Measurements from ENCODE around the gene C2CD2L.

C2CD2L gene

DNA sequence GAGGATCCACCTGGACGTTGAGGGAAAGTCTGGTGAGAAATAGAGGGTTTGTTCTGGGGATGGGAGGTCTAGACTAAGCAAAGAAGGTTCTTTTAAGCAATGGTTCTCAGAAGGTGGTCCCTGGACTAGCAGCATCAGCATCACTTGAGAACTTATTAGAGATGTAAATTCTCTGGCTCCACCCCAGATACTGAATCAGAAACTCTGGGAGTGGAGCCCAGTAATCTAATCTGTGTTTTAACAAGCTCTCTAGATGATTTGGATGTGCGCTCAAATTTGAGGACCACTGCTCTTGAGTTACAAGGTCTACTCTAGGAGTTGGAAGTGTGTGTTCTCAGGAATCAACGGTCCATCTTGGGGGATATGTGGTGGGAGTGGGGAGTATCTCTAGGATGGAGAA, 38.4 kb downstream of the C2CD2L start:
- TF ChIP-seq CTCF (IDR thresholded peaks at IDR 0.05; ENCODE audit: insufficient read depth, low read depth, low read length, missing control alignments) = no peak
- no peak for DNase-seq (ENCODE audit: low read depth)
- no peak overlapping the region for H3K4me3 ChIP-seq (ENCODE audit: low read depth, low read length)

- TF ChIP-seq CTCF (IDR thresholded peaks at IDR 0.05; ENCODE audit: insufficient read depth, low read depth, low read length, missing control alignments) = no peak
- H3K4me3 ChIP-seq (ENCODE audit: low read depth, low read length) = no peak overlapping the region
- DNase-seq (ENCODE audit: low read depth) = peak; percentile 32
Measured at GRCh38 chr11:119147604-119148333, 40.6 kb downstream of the C2CD2L start.

- peak overlapping the region; percentile 47 for H3K4me3 ChIP-seq (ENCODE audit: low read depth, low read length)
- DNase-seq (ENCODE audit: low read depth) = no peak
- no peak for TF ChIP-seq CTCF (IDR thresholded peaks at IDR 0.05; ENCODE audit: insufficient read depth, low read depth, low read length, missing control alignments)
Measured at GRCh38 chr11:119148720-119149017, 41.5 kb downstream of the C2CD2L start.

- no peak for TF ChIP-seq CTCF (IDR thresholded peaks at IDR 0.05; ENCODE audit: insufficient read depth, low read depth, low read length, missing control alignments)
- H3K4me3 ChIP-seq (ENCODE audit: low read depth, low read length) = peak within 1 kb of the TSS; percentile 47
- DNase-seq (ENCODE audit: low read depth) = no peak
Measured at GRCh38 chr11:119149018-119149785, 42.1 kb downstream of the C2CD2L start, which contains the start of gene ABCG4. ABCG4 (plus strand) TSS chr11:119149052; CDS start chr11:119149966, 914 bp downstream.

- DNase-seq (ENCODE audit: low read depth) = no peak
- H3K4me3 ChIP-seq (ENCODE audit: low read depth, low read length) = no peak overlapping the region
Measured at GRCh38 chr11:119149786-119150275, 42.7 kb downstream of the C2CD2L start.

DNA sequence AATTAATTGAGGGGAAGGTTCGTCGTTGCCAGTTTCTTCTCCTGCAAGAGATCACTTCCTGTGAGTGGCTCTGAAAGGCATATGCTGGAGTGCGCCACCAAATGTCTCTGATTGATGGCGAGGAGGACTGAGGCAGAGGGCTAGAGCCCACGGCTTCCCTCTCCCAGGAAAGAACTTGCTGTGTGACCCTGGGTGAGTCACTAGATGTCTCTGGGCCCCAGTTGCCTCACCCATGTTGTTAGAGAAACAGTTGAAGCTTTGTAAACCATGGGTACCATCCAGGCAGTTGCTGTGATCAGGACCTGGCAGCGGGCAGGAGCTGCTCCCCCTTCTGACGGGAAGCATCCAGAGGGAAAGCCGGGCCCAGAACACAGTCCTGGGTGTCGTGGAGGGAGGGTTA, 44.9 kb downstream of the C2CD2L start:
- H3K4me3 ChIP-seq (ENCODE audit: low read depth, low read length) = no peak overlapping the region
- DNase-seq (ENCODE audit: low read depth) = no peak
- TF ChIP-seq CTCF (IDR thresholded peaks at IDR 0.05; ENCODE audit: insufficient read depth, low read depth, low read length, missing control alignments) = no peak

More at GRCh38 chr11:119149786-119150275, 42.7 kb downstream of the C2CD2L start:
- no peak for TF ChIP-seq CTCF (IDR thresholded peaks at IDR 0.05; ENCODE audit: insufficient read depth, low read depth, low read length, missing control alignments)

Data from GM12865 (cell line).